Kidney (tissue), 14 donors: ENCODE data around the gene KIR3DL1. TPM values are rescaled to one million over a fixed set of nuclear protein-coding genes. Genes with fewer than 3 reads are reported as not detected.

Experiments used
- DNase-seq, 5 donors: peaks; one replicate each; pipeline ENCODE4 v3.0.0-alpha.2; 2013 to 2020
- FAIRE-seq: peaks from 2 replicates; lab custom pipeline; 2012; peaks lifted over from hg19 to GRCh38; lab: Jason Lieb, UNC
- H3K27ac ChIP-seq, 2 donors: one replicate each; pipeline ENCODE4 v1.7.0; 2013; ENCODE audit warnings: low read depth in 2 of 2, low read length in 2 of 2, inconsistent platforms in 1 of 2
- H3K27me3 ChIP-seq: one replicate; pipeline ENCODE4 v1.7.1; 2013; ENCODE audit warnings: low read length, inconsistent platforms; ENCODE audit not compliant: control insufficient read depth, insufficient read depth
- H3K36me3 ChIP-seq, 3 donors: one replicate each; pipeline versions ENCODE4 v1.7.0 to v1.7.1; 2013; ENCODE audit warnings: low read length in 3 of 3, control low read depth in 1 of 3, inconsistent platforms in 1 of 3; ENCODE audit not compliant: insufficient read depth in 3 of 3, control insufficient read depth in 2 of 3
- H3K4me1 ChIP-seq, 3 donors: one replicate each; pipeline versions ENCODE4 v1.7.0 to v1.7.1; 2013; ENCODE audit warnings: low read length in 3 of 3, inconsistent platforms in 1 of 3, low read depth in 1 of 3; ENCODE audit not compliant: control insufficient read depth in 2 of 3, insufficient read depth in 2 of 3
- H3K4me3 ChIP-seq, 3 donors: one replicate each; pipeline versions ENCODE4 v1.7.0 to v1.8.1; 2013; ENCODE audit warnings: low read length in 3 of 3, control low read depth in 1 of 3, inconsistent platforms in 1 of 3
- H3K9ac ChIP-seq, 3 donors: one replicate each; pipeline versions ENCODE4 v1.7.0 to v1.7.1; 2013; ENCODE audit warnings: low read length in 3 of 3, control low read depth in 1 of 3, inconsistent platforms in 1 of 3
- H3K9me3 ChIP-seq, 3 donors: one replicate each; pipeline versions ENCODE4 v1.7.0 to v1.7.1; 2013; ENCODE audit warnings: low read length in 3 of 3, control low read depth in 1 of 3, inconsistent platforms in 1 of 3; ENCODE audit not compliant: control insufficient read depth in 2 of 3, insufficient read depth in 1 of 3
- intact Hi-C: fragments of 100-400 bp; cut with DNase I; formaldehyde crosslinking; loops from one replicate; pipeline ENCODE4 v1.11.1; 2022
- polyA plus RNA-seq: library from polyadenylated mRNA; stranded (reverse); fragments of 350-450 nt; fragmentation: Illumina TruSeq; extraction: RNeasy Lipid Tissue Mini Kit (QIAGEN cat#74804); gene quantifications from one replicate; pipeline ENCODE4 v1.2.3, GENCODE V29; 2014; ENCODE audit warnings: low read depth, low replicate concordance; ENCODE audit not compliant: insufficient read depth
- total RNA-seq: library from RNA; stranded (reverse); fragmentation: NEBNext Ultra II Directional; extraction: Animal tissue kit (Norgen Biotek cat#: 25700); gene quantifications from one replicate; pipeline ENCODE4 v1.2.1, GENCODE V29; 2021
- TF ChIP-seq, protein P1 (sequence below): IDR thresholded peaks from 3 replicates; pipeline ENCODE4 v1.5.1; 2012; ENCODE audit warnings: mild to moderate bottlenecking, moderate library complexity, borderline replicate concordance; ENCODE audit not compliant: insufficient read depth; ENCODE audit errors: extremely low read depth
- donor health status: control.
- donor health status: control.
- donor health status: control.
- donor health status: control.
- donor health status: control.
- donor health status: DM: yes; HTN: yes; CAD: no.
- donor health status: Normal renal cell carcinoma (clear cell type).

KIR3DL1 gene
- total and polyA plus RNA-seq, 2 donors from 2014 or later: 0.25 TPM; not detected in 1

DNA sequence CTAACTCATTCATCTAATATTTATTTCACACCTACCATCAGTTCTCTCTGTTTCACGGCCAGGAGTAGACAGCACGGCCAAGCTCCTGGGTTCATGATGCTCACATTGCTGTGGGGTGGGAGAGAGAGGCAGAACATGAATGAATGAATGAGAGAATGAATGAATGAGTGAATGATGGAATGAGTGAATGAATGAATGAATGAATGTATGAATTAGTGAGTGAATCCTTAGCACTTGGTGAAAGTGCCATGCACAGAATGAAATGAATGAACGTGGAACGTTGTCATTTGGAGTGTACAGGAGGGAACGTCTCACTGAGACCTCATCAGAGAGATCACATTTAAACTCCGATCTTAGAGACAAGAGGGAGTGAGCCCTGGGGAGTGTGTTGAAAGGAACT, 24.8 kb upstream of the KIR3DL1 start:
- DNase-seq: no peak
- no peaks in the 10 kb centered on the region for H3K36me3 ChIP-seq
- TF ChIP-seq, protein P1, sequence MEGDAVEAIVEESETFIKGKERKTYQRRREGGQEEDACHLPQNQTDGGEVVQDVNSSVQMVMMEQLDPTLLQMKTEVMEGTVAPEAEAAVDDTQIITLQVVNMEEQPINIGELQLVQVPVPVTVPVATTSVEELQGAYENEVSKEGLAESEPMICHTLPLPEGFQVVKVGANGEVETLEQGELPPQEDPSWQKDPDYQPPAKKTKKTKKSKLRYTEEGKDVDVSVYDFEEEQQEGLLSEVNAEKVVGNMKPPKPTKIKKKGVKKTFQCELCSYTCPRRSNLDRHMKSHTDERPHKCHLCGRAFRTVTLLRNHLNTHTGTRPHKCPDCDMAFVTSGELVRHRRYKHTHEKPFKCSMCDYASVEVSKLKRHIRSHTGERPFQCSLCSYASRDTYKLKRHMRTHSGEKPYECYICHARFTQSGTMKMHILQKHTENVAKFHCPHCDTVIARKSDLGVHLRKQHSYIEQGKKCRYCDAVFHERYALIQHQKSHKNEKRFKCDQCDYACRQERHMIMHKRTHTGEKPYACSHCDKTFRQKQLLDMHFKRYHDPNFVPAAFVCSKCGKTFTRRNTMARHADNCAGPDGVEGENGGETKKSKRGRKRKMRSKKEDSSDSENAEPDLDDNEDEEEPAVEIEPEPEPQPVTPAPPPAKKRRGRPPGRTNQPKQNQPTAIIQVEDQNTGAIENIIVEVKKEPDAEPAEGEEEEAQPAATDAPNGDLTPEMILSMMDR: no peak
- no peaks in the 10 kb centered on the region for H3K27me3 ChIP-seq
- no peak overlapping the region for H3K4me3 ChIP-seq
- H3K4me1 ChIP-seq: no peaks in the 10 kb centered on the region
- H3K9ac ChIP-seq: no peak overlapping the region
- intact Hi-C loops: no loop called here
- FAIRE-seq: no peak
- H3K27ac ChIP-seq: no peak overlapping the region
- no peaks in the 10 kb centered on the region for H3K9me3 ChIP-seq

GRCh38 chr19:54792814-54793213, 23.5 kb upstream of the KIR3DL1 start:
- no peaks in the 10 kb centered on the region for H3K9me3 ChIP-seq
- peak overlapping the region in 2 of 3 donors; percentile 13 to 42 for H3K4me3 ChIP-seq
- intact Hi-C loops: no loop called here
- H3K36me3 ChIP-seq: no peaks in the 10 kb centered on the region
- H3K4me1 ChIP-seq: no peaks in the 10 kb centered on the region
- DNase-seq: peak in 1 of 5 donors; percentile 3
- no peak overlapping the region for H3K9ac ChIP-seq
- H3K27me3 ChIP-seq: no peaks in the 10 kb centered on the region
- peak overlapping the region in 1 of 2 donors; percentile 53 for H3K27ac ChIP-seq
- TF ChIP-seq, protein P1: no peak
- no peak for FAIRE-seq

DNA sequence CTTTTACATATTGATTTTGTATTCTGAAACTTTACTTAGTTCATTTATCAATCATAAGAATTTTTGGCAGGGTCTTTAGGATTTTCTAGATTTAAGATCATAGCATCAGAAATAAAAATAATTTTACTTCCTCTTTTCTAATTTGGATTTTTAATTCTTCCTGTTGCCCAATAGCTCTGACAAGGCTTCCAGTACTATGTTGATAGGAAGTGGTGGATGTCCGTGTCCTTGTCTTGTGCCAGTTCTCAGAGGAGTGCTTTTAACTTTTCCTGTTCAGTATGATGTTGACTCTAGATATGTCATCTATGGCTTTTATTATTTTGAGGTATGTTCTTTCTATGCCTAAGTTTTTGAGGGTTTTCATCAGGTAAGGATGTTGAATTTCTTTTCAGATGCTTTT, 20.5 kb upstream of the KIR3DL1 start:
- Histone ChIP-seq H3K36me3 (no peaks in the 10 kb centered on the region), H3K27me3 (no peaks in the 10 kb centered on the region), H3K9me3 (no peaks in the 10 kb centered on the region), H3K4me1 (no peaks in the 10 kb centered on the region), H3K27ac (no peak overlapping the region), H3K9ac (no peak overlapping the region), H3K4me3 (no peak overlapping the region)
- DNase-seq: no peak
- intact Hi-C loops: no loop called here
- FAIRE-seq: no peak
- TF ChIP-seq, protein P1: no peak

DNA sequence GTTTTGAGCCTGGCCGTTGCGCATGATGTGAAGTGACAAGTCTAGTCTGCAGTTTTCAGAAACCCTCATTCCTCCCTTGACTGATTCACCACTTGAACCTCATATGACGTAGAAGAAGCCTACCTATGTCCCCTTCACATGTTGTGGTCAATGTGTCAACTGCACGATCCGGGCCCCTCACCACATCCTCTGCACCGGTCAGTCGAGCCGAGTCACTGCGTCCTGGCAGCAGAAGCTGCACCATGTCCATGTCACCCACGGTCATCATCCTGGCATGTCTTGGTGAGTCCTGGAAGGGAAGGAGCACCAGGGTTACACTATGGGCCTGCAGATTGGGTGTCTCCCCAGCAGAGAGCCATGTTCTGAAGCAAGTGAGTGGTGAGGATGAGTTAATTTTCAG, 12.9 kb upstream of the KIR3DL1 start, which contains the start of gene KIR2DL4:
Gene KIR2DL4 (plus strand): TSS at position 201 of the 400 bp plus-strand sequence. CDS start 42 bp downstream, at position 243.
- H3K4me3 ChIP-seq: no peak within 1 kb of the TSS
- intact Hi-C loops: no loop called here
- TF ChIP-seq, protein P1: no peak
- H3K4me1 ChIP-seq: no peaks in the 10 kb centered on the region
- H3K9me3 ChIP-seq: peaks cover 0 to 2% (median 0%) of the 10 kb centered on the region in 3 donors
- FAIRE-seq (no peak), DNase-seq (no peak)
- H3K36me3 ChIP-seq: no peaks in the 10 kb centered on the region
- no peaks in the 10 kb centered on the region for H3K27me3 ChIP-seq
- H3K9ac ChIP-seq: no peak within 1 kb of the TSS
- H3K27ac ChIP-seq: no peak within 1 kb of the TSS
